Activated CD8-positive, alpha-beta memory T cell treated with anti-CD3 and anti-CD28 coated beads, Interleukin-2, amount 10 ng/mL, durations not matched to agents 7 days and 5 days (primary cell): Measurements from ENCODE around the gene ARMH3. TPM values are rescaled to one million over a fixed set of nuclear protein-coding genes. Genes with fewer than 3 reads are reported as not detected.

ENCODE experiments used
- ATAC-seq: fragments of 150-1000 bp; cut with Tn5 transposase; one replicate; pipeline ENCODE4 v1.10.0; 2021; ENCODE audit warnings: moderate library complexity
- CTCF ChIA-PET: fragments of 350-600 bp; sonication (Branson Sonifier 250); formaldehyde crosslinking; loops from one replicate; lab custom pipeline; 2021; ENCODE audit warnings: antibody characterized with exemption; lab: Charles Lee
- DNase-seq: peaks from one replicate; pipeline ENCODE4 v3.0.0-alpha.2; 2020
- H3K27ac Mint-ChIP-seq: one replicate; pipeline ENCODE4 v1.8.0; 2021; ENCODE audit warnings: mild to moderate bottlenecking, mixed read lengths
- H3K27me3 Mint-ChIP-seq: one replicate; pipeline ENCODE4 v1.8.0; 2021; ENCODE audit warnings: mixed read lengths
- H3K36me3 Mint-ChIP-seq: one replicate; pipeline ENCODE4 v1.8.0; 2021; ENCODE audit warnings: mild to moderate bottlenecking, mixed read lengths
- H3K4me1 Mint-ChIP-seq: one replicate; pipeline ENCODE4 v1.8.0; 2021; ENCODE audit warnings: mixed read lengths
- H3K4me3 Mint-ChIP-seq: one replicate; pipeline ENCODE4 v1.8.0; 2021; ENCODE audit warnings: mild to moderate bottlenecking, moderate library complexity, mixed read lengths
- H3K9me3 Mint-ChIP-seq: one replicate; pipeline ENCODE4 v1.8.0; 2022; ENCODE audit warnings: low read depth, mixed read lengths
- total RNA-seq, 2 experiments: library from RNA; stranded (reverse); gene quantifications; one replicate each; pipeline ENCODE4 v1.2.3, GENCODE V29; 2021

Gene ARMH3
- total RNA-seq, 2 experiments from 2014 or later: 23.8 to 25.9 TPM

DNA sequence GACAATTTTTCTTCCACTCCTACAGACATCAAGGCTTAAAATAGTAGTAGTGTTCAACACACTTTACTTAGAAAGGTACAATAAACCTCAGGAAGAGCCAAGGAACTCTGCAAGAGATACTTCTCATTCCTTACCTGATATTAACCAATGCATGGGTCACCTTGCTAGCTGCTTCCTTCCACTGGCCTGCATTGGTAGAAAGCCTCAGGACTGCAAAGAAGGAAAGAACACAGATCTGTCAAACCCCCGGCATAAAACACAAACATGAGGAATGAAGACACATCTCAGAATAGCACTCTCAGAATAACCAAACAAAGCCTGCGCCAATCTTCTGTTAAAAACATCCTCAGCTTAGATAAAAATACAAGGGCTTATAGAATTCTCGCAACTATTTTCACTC is 116.2 kb downstream of the ARMH3 start:
- Mint-ChIP-seq H3K36me3 (peaks cover 17% of the 10 kb centered on the region), H3K9me3 (no peaks in the 10 kb centered on the region), H3K4me3 (no peak overlapping the region), H3K27me3 (no peaks in the 10 kb centered on the region), H3K4me1 (no peaks in the 10 kb centered on the region), H3K27ac (no peak overlapping the region)
- ATAC-seq (no peak), DNase-seq (no peak)
- CTCF ChIA-PET: interaction anchor here (1.2 to 1.5 kb wide), 2 partner anchors 13 to 70 kb away, joined by 3 read pairs; no protein-coding TSS in a partner anchor

DNA sequence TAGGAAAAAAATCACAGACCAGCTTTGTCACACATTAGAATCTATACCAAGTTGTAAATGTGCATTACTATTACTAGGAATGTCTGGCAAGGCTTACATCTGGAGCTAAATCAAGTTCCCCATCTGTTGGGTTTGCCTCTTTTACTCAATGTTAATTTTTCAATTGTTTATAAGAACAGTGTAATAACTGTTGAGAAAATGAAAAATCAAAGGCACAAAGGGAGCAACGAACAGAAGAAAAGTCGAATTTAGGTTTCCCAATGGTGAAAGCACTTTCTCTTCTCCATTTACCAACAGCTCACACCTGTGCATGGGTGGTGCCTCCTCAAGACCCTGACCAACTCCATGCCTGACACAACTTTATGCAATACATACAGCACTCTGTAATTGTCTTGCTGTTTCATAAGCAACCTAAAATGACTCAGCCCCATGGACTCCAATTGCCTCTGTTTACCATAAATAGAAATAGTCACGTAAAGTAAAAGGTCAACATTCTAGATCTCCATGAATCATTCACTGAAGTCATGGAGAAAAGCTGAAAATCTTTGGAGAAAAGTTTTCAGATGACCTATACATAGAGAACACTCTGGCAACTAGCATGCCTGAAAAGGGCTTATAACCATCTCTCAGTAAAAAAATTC is 116.8 kb downstream of the ARMH3 start:
- peaks cover 19% of the 10 kb centered on the region for H3K36me3 Mint-ChIP-seq

DNA sequence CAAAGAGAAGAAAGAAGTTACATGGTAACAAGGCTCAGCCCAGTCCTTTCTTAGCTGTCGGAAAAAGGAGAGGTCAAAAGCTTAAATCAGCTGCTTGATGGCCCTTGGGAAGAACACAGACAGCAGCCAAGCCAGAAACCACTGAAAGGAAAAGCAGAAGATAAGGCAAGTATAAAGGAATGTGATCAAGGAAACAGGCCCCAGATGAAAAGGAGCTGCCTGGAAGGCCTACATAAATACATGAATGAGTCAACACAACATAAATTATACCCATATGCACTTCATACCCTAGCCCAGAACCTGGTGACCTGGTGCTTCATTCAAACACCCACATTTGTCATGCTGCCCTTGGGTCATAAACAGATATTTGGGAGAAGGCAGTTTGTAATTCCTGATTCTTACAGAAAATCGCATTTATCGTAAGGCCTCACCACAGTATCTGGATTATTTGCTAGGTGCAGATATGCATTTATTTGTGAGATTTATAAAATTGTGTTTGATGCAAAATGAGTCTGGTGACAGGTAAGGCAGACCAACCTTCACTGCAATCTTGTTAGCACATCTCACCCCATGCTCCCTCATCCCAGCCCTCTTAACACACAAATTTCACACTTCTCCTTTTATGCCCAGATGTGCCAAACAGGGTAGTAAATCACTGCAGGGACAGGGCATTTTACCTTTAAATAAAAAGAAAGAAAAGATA is 117.5 kb downstream of the ARMH3 start:
- Mint-ChIP-seq H3K4me1 (peaks cover 6% of the 10 kb centered on the region), H3K27me3 (no peaks in the 10 kb centered on the region), H3K9me3 (no peaks in the 10 kb centered on the region), H3K27ac (no peak overlapping the region), H3K4me3 (no peak overlapping the region), H3K36me3 (peaks cover 20% of the 10 kb centered on the region)
- DNase-seq: no peak
- no peak for ATAC-seq
- CTCF ChIA-PET: interaction anchor here (0.8 kb wide), 1 partner anchor 169 kb away, joined by 3 read pairs; no protein-coding TSS in a partner anchor

More for the DNA sequence above, 116.8 kb downstream of the ARMH3 start:
- CTCF ChIA-PET: interaction anchor here (0.8 to 1.5 kb wide), 2 partner anchors 71 to 168 kb away, joined by 3 read pairs; no protein-coding TSS in a partner anchor
- ATAC-seq (no peak), DNase-seq (no peak)
- Mint-ChIP-seq H3K27me3 (no peaks in the 10 kb centered on the region), H3K27ac (no peak overlapping the region), H3K9me3 (no peaks in the 10 kb centered on the region), H3K4me1 (peaks cover under 1% of the 10 kb centered on the region), H3K4me3 (no peak overlapping the region)

DNA sequence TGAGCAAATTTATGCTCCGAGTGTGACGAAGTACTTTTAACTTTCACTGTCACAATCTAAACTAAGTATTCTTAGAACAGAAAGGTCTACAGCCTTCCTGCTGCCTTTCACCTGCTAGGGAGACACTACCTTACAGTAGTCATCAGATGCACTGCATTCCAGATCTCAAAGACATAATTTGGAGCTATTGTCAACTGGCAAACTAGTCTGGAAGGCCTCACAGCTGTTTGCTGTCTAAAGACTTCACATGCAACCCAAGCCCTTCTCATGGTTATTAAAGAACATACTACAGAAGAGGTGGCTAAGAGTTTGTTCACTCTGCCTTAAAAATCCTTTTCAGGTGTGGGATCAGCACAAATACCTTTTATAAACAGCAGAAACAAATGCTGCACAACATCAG is 120.5 kb downstream of the ARMH3 start:
- ATAC-seq: no peak

DNA sequence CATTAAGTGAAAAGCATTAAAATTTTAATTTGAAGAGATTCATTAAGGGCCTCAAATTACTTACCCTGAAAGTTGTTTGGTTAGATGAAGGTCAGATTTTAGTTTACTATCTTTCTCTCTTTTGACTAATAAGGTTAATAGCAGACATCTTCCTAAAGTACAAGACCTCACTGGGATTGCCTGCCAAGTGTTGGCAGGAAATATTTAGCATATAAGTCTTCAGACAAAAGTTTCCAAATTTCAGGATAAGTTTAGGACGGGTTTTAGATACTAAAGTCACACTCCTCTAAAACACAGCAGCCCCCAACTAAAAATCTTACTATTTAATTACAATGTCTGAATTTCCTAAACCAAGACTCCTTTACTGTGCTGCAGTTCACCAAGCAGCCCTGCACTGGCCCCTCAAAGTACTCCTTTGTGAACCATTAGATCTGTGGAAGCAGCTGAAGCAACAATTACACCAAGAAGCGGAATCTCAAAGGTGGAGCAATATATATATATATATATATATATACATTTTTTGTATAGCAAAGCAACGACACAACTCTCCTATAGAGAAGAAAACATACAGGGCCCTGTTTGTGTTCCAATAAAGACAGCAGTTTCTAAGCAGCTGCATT is 121.2 kb downstream of the ARMH3 start:
- no peak overlapping the region for H3K4me3 Mint-ChIP-seq
- no peaks in the 10 kb centered on the region for H3K9me3 Mint-ChIP-seq
- peaks cover 21% of the 10 kb centered on the region for H3K36me3 Mint-ChIP-seq
- CTCF ChIA-PET: interaction anchor here (1.2 kb wide), 1 partner anchor 19 kb away, joined by 3 read pairs; no protein-coding TSS in a partner anchor
- DNase-seq (no peak), ATAC-seq (no peak)
- H3K27ac Mint-ChIP-seq: no peak overlapping the region
- H3K27me3 Mint-ChIP-seq: no peaks in the 10 kb centered on the region
- H3K4me1 Mint-ChIP-seq: peaks cover 16% of the 10 kb centered on the region

More for the DNA sequence above, 120.5 kb downstream of the ARMH3 start:
- Mint-ChIP-seq H3K27me3 (no peaks in the 10 kb centered on the region), H3K4me3 (no peak overlapping the region), H3K9me3 (no peaks in the 10 kb centered on the region), H3K36me3 (peaks cover 21% of the 10 kb centered on the region), H3K4me1 (peaks cover 16% of the 10 kb centered on the region), H3K27ac (no peak overlapping the region)
- DNase-seq: no peak
- CTCF ChIA-PET: interaction anchor here (1.2 kb wide), 1 partner anchor 19 kb away, joined by 3 read pairs; no protein-coding TSS in a partner anchor

DNA sequence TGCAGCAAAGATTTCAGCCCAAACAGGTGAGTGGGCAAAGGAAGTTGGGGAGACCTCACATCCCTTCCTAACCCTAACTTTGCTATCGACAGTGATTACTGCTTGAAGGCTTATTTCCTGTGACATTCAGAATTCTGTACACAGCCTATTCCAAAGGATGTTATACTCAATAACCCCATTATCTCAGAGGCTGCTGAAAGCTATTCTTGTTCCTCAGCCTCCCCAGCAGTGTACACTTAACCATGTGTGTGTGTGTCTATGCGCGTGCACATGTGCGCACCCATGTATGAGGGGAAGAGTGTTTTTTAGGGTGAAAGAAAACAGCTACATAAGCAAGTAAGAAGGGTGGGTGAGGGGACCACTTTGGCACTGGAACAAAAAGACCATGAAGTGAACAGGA is 122.0 kb downstream of the ARMH3 start:
- Mint-ChIP-seq H3K36me3 (peaks cover 18% of the 10 kb centered on the region), H3K9me3 (no peaks in the 10 kb centered on the region), H3K27ac (no peak overlapping the region), H3K27me3 (no peaks in the 10 kb centered on the region), H3K4me3 (no peak overlapping the region), H3K4me1 (peaks cover 16% of the 10 kb centered on the region)
- CTCF ChIA-PET: no interaction called here
- no peak for DNase-seq
- ATAC-seq: no peak

DNA sequence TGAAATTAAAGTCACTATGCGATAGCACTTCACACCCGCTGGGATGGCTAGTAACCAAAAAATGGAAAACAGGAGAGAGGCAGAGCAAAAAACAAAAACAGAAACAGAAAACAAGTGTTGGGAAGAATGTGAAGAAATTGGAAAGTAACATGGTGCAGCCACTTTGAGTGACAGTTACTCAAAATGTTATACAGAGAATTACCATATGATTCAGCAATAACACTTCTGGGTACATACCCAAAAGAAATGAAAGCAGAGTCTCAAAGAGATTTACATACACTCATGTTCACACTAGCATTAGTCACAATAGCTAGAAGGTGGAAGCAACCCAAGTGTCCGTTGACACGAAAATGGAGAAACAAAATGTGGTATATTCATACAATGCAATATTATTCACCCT is 123.8 kb downstream of the ARMH3 start:
- CTCF ChIA-PET: interaction anchor here (1.9 kb wide), 1 partner anchor 9 kb away, joined by 5 read pairs; no protein-coding TSS in a partner anchor
- ATAC-seq: no peak
- Mint-ChIP-seq H3K27ac (no peak overlapping the region), H3K27me3 (no peaks in the 10 kb centered on the region), H3K9me3 (no peaks in the 10 kb centered on the region), H3K4me1 (peaks cover 16% of the 10 kb centered on the region), H3K36me3 (peaks cover 15% of the 10 kb centered on the region), H3K4me3 (no peak overlapping the region)
- DNase-seq: no peak

DNA sequence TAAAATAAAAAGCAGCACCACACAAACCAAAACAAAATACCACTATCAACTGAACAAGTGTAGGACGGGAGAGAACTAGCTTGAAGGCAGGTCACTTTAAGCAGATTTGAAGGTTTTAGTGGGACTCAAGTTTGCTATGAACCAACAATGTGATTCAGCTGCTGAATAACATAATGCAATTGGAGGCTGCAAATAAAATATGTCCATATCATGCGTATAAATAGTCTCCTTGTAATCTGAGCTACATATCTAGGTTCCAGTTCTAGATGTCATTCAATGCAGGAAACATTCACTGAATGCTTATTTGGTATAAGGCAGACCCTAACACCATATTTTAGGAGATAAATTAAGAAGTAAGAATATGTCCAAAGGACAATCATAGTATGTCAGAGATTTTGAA is 130.9 kb downstream of the ARMH3 start:
- Mint-ChIP-seq H3K27ac (no peak overlapping the region), H3K27me3 (no peaks in the 10 kb centered on the region), H3K4me1 (peaks cover 14% of the 10 kb centered on the region), H3K9me3 (no peaks in the 10 kb centered on the region), H3K36me3 (peaks cover 7% of the 10 kb centered on the region), H3K4me3 (no peak overlapping the region)
- no peak for DNase-seq
- CTCF ChIA-PET: interaction anchor here (0.5 to 1.5 kb wide), 3 partner anchors 32 to 129 kb away, joined by 3 to 4 read pairs (median 3); no protein-coding TSS in a partner anchor
- no peak for ATAC-seq

DNA sequence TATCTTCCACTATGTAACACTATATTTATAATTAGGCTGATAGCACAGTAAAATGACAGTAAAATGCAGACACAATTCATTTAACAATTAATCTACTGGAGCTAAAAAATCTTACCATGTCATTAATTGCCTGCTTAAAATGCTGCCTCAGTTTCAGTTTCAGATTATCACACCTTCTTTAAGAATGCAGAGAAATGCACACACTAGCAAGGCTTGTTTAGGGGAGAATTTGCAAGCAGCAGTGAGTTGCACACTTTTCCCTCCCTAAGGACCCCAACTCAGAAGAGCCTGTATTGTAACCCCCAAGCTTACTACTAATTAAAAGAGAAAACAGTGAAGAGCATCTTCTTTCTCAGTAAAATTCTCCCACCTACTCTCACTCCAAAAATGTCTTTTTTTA is 132.7 kb downstream of the ARMH3 start:
- H3K27me3 Mint-ChIP-seq: no peaks in the 10 kb centered on the region
- ATAC-seq (peak; percentile 47), DNase-seq (no peak)
- peak overlapping the region; percentile 44 for H3K27ac Mint-ChIP-seq
- CTCF ChIA-PET: interaction anchor here (1.0 to 1.2 kb wide), 4 partner anchors 13 to 83 kb away, joined by 3 to 4 read pairs (median 4); no protein-coding TSS in a partner anchor
- no peaks in the 10 kb centered on the region for H3K9me3 Mint-ChIP-seq
- peaks cover 14% of the 10 kb centered on the region for H3K4me1 Mint-ChIP-seq
- peaks cover 7% of the 10 kb centered on the region for H3K36me3 Mint-ChIP-seq
- peak overlapping the region; percentile 2 for H3K4me3 Mint-ChIP-seq

DNA sequence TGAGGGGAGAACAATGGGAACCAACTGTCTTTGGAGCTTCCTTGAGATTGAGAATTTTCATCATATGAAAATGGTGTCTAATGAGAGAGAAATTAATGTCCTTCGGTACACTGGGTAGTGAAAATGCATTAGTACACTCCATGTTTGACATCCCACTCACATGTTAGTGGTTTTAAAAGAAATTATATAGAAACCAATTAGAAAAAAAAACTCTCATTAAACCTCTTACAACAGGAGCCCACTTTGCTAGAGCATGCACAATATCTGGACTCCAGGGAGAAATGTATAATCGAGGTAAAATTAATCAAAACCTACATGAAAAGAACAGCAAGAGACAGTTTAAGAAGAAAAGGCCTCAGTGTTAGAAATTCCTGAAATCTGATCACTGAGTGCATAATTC is 133.1 kb downstream of the ARMH3 start:
- Mint-ChIP-seq H3K4me1 (peaks cover 14% of the 10 kb centered on the region), H3K4me3 (no peak overlapping the region), H3K27ac (peak overlapping the region; percentile 30), H3K36me3 (peaks cover 7% of the 10 kb centered on the region), H3K27me3 (no peaks in the 10 kb centered on the region), H3K9me3 (no peaks in the 10 kb centered on the region)
- DNase-seq (no peak), ATAC-seq (no peak)
- CTCF ChIA-PET: interaction anchor here (1.0 to 1.2 kb wide), 3 partner anchors 33 to 82 kb away, joined by 3 to 4 read pairs (median 4); no protein-coding TSS in a partner anchor

DNA sequence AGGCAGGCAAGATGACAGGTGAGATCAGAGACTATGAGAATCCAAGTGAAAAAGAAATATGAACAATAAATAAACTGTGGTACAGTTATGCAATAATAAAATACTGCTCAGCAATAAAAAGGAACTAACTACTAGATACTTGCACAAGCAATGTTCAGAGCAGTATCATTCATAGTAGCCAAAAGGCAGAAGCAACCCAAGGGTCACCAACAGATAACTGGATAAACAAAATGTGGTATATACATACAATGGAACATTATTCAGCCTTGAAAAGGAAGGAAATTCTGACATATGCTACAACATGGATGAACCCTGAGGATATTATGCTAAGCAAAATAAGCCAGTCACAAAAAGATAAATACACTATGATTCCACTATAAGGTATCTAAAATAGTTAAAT is 135.4 kb downstream of the ARMH3 start:
- Mint-ChIP-seq H3K9me3 (no peaks in the 10 kb centered on the region), H3K4me3 (no peak overlapping the region), H3K36me3 (peaks cover 7% of the 10 kb centered on the region), H3K27me3 (no peaks in the 10 kb centered on the region), H3K4me1 (peaks cover 14% of the 10 kb centered on the region), H3K27ac (no peak overlapping the region)
- DNase-seq (no peak), ATAC-seq (no peak)
- CTCF ChIA-PET: interaction anchor here (1.6 to 1.8 kb wide), 2 partner anchors 30 to 153 kb away, joined by 3 to 8 read pairs; no protein-coding TSS in a partner anchor

DNA sequence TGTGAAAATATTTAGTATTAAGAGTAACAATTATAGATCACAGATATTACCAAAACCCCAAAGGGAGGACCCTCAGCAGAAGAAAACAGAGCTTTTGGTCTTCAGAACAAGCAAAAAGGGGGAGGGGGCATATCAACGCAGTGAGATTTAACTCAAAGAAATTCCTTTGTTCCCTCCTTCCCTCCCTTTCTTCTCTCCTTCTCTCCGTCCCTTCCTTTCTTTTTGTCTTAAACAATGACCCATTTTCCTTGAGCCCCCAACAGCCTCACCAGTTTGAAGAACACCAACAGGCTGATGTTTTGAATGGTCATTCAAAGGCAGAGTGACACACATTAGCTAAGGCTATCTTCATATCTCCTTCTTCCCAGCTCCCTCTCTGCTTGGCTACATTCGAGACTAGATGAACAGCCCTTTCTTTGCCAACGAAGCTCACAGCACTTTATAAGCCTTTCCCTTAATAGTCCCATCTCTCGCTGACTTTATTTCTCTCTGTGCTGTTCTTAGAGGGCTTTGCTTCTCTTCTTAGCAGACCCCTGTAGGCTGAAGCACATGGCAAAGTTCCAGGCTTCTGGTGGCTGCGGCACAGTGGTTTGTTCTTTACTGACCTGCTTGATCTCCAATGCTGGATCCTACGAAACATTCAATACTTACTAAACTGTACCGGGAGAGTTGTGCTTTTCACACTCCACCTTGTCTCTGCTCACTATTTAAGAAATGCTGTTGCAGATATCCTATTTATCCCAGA is 136.8 kb downstream of the ARMH3 start:
- no peak overlapping the region for H3K27ac Mint-ChIP-seq
- CTCF ChIA-PET: interaction anchor here (1.6 to 1.8 kb wide), 2 partner anchors 29 to 154 kb away, joined by 3 to 8 read pairs; no protein-coding TSS in a partner anchor
- H3K4me3 Mint-ChIP-seq: no peak overlapping the region
- peaks cover 3% of the 10 kb centered on the region for H3K36me3 Mint-ChIP-seq
- ATAC-seq: no peak
- DNase-seq: no peak
- H3K27me3 Mint-ChIP-seq: no peaks in the 10 kb centered on the region
- H3K4me1 Mint-ChIP-seq: peaks cover 14% of the 10 kb centered on the region
- no peaks in the 10 kb centered on the region for H3K9me3 Mint-ChIP-seq
